Neural crest cell (in vitro differentiated cells): ENCODE data around the gene PLOD2. TPM values are rescaled to one million over a fixed set of nuclear protein-coding genes. Genes with fewer than 3 reads are reported as not detected.

ENCODE experiments used
- total RNA-seq: library from RNA; stranded (reverse); gene quantifications from 2 replicates; pipeline ENCODE4 v1.2.1, GENCODE V29; 2021

PLOD2 gene
- total RNA-seq, 1 donor from 2014 or later: 12.7 TPM

Other genes with a start within 250 kb of the PLOD2 start
- 1.0 and 1.1 TPM in 2 replicates for gene PLSCR4, start 89.9 kb upstream of the PLOD2 start, total RNA-seq